ENCODE data around the gene GPR137C.

DNA sequence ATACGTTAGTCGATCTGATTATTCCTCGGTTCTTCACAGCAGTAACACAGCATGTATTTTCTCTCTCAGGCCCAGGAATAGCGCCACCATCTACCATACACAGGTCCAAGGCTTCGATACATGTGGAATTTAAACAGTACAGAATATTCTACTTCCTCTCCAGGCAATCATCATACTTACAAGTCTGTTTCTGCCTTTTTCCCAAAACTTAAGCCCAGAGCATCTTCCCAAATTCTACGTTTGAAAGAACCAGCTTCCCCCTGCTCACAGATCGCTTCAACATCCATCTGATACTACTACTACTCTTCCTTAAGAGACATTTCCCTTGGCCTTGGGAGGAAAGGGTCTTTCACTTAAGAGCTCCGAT is 957 bp upstream of the GPR137C start:
- TF ChIP-seq, protein P1, sequence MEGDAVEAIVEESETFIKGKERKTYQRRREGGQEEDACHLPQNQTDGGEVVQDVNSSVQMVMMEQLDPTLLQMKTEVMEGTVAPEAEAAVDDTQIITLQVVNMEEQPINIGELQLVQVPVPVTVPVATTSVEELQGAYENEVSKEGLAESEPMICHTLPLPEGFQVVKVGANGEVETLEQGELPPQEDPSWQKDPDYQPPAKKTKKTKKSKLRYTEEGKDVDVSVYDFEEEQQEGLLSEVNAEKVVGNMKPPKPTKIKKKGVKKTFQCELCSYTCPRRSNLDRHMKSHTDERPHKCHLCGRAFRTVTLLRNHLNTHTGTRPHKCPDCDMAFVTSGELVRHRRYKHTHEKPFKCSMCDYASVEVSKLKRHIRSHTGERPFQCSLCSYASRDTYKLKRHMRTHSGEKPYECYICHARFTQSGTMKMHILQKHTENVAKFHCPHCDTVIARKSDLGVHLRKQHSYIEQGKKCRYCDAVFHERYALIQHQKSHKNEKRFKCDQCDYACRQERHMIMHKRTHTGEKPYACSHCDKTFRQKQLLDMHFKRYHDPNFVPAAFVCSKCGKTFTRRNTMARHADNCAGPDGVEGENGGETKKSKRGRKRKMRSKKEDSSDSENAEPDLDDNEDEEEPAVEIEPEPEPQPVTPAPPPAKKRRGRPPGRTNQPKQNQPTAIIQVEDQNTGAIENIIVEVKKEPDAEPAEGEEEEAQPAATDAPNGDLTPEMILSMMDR (IDR thresholded peaks at IDR 0.05): no peak
- no peak for TF ChIP-seq POLR2A (IDR thresholded peaks at IDR 0.05)

Data from tibial nerve (tissue), 3 donors.